Right lobe of liver (tissue), 4 donors: Measurements from ENCODE around the gene RGL1.

ENCODE experiments used
- POLR2A ChIP-seq: fragments of 450-650 bp; IDR thresholded peaks from one replicate; pipeline ENCODE4 v1.6.1; 2017; ENCODE audit warnings: antibody characterized with exemption, mild to moderate bottlenecking
- TF ChIP-seq, protein P1 (sequence below), 4 donors: fragments of 200-600 bp in 3 of 4; fragments of 450-650 bp in 1 of 4; IDR thresholded peaks; one replicate each; pipeline versions ENCODE4 v1.5.1 to v1.8.0; 2016 to 2022; ENCODE audit warnings: antibody characterized with exemption in 4 of 4, mild to moderate bottlenecking in 2 of 4
- donor health status: DM: no; HTN: no; CAD: no.
- donor health status: DM: no; HTN: no; CAD: no.
- donor health status: DM: no; HTN: yes; CAD: no.

DNA sequence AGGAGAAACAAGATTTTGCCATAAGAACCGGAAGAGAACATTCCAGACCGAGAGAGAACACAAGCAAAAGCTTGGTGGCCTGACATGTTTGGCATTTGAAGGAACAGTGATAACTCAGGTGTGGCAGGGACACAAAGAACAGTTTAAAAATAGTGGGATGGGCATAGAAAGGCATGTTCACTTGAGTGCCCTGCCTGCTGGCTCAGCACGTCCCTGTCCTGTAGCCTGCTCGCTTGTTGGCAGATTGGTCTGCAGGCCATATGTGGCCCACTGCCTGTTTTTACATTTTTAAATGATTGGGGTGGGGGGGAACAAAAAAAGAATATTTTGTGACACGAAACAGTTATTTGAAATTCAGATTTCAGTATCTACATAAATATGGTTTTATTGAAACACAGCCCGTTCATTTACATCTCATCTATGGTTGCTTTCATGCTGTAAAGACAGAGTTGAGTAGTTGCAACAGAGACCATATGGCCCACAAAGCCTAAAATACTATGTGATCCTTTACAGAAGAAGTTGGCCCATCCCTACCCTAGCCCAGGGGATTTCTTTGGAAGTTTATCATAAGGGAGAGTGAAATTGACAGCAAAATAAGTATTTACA is 100.7 kb downstream of the RGL1 start:
- TF ChIP-seq POLR2A, result no peak
- TF ChIP-seq, protein P1, sequence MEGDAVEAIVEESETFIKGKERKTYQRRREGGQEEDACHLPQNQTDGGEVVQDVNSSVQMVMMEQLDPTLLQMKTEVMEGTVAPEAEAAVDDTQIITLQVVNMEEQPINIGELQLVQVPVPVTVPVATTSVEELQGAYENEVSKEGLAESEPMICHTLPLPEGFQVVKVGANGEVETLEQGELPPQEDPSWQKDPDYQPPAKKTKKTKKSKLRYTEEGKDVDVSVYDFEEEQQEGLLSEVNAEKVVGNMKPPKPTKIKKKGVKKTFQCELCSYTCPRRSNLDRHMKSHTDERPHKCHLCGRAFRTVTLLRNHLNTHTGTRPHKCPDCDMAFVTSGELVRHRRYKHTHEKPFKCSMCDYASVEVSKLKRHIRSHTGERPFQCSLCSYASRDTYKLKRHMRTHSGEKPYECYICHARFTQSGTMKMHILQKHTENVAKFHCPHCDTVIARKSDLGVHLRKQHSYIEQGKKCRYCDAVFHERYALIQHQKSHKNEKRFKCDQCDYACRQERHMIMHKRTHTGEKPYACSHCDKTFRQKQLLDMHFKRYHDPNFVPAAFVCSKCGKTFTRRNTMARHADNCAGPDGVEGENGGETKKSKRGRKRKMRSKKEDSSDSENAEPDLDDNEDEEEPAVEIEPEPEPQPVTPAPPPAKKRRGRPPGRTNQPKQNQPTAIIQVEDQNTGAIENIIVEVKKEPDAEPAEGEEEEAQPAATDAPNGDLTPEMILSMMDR (IDR thresholded peaks at IDR 0.05), result no peak
